Body of pancreas (tissue), 4 donors: ENCODE measurements around the gene ATP11A.

Experiments used
- CTCF ChIP-seq, 7 experiments: fragments of 450-650 bp in 4 of 7; fragments of 200-600 bp in 3 of 7; sonication (generic) in 3 of 7; IDR thresholded peaks; one replicate each; pipeline ENCODE4 v1.5.1; 2016 to 2019; ENCODE audit warnings: antibody characterized with exemption in 7 of 7
- POLR2A ChIP-seq, 3 donors: fragments of 450-650 bp; IDR thresholded peaks; one replicate each; pipeline ENCODE4 v1.6.1; 2016; ENCODE audit warnings: antibody characterized with exemption in 3 of 3, mild to moderate bottlenecking in 2 of 3

- TF ChIP-seq CTCF (IDR thresholded peaks at IDR 0.05) (no peak), POLR2A (IDR thresholded peaks at IDR 0.05) (no peak)
These were observed 95.6 kb downstream of the ATP11A start for GRCh38 chr13:112785483-112785856.
